Tibial nerve (tissue), 4 donors: ENCODE measurements around the gene MAP2K6. TPM values are rescaled to one million over a fixed set of nuclear protein-coding genes. Genes with fewer than 3 reads are reported as not detected.

Experiments used
- DNase-seq, 2 donors: peaks; one replicate each; pipeline ENCODE4 v3.0.0-alpha.2; 2019; ENCODE audit warnings: low spot score in 2 of 2
- H3K27ac ChIP-seq, 4 donors: fragments of 200-600 bp; sonication (generic) in 3 of 4; one replicate each; pipeline ENCODE4 v1.5.1; 2017 to 2019; ENCODE audit warnings: mild to moderate bottlenecking in 1 of 4
- H3K27me3 ChIP-seq, 2 donors: fragments of 200-600 bp; sonication (generic) in 1 of 2; one replicate each; pipeline versions ENCODE4 v1.5.1 to v1.6.0; 2017 to 2019
- H3K36me3 ChIP-seq, 3 donors: fragments of 200-600 bp; sonication (generic); one replicate each; pipeline ENCODE4 v1.5.1; 2018 to 2019
- H3K4me1 ChIP-seq, 4 donors: fragments of 200-600 bp; sonication (generic) in 3 of 4; one replicate each; pipeline ENCODE4 v1.5.1; 2017 to 2019
- H3K4me3 ChIP-seq, 4 donors: fragments of 200-600 bp; sonication (generic) in 3 of 4; one replicate each; pipeline ENCODE4 v1.5.1; 2017 to 2019; ENCODE audit warnings: mild to moderate bottlenecking in 1 of 4, moderate library complexity in 1 of 4
- H3K9me3 ChIP-seq, 4 donors: fragments of 200-600 bp; sonication (generic) in 3 of 4; one replicate each; pipeline ENCODE4 v1.5.1; 2017 to 2019
- EP300 ChIP-seq, 2 donors: sonication (generic); formaldehyde crosslinking; IDR thresholded peaks; one replicate each; pipeline ENCODE4 v1.6.1; 2017; ENCODE audit warnings: antibody characterized with exemption in 2 of 2, mild to moderate bottlenecking in 1 of 2
- POLR2A ChIP-seq, 2 donors: fragments of 450-650 bp; IDR thresholded peaks; one replicate each; pipeline ENCODE4 v1.6.1; 2017; ENCODE audit warnings: antibody characterized with exemption in 2 of 2, mild to moderate bottlenecking in 2 of 2, moderate library complexity in 2 of 2
- WGBS, 2 donors: methylation state at CpG; one replicate each; pipeline ENCODE4 v1.1.5; 2018; 5-methylcytosine and 5-hydroxymethylcytosine counted together
- total RNA-seq, 4 donors: library from RNA; depleted of rRNA; stranded (reverse); fragments of >200 nt; gene quantifications; one replicate each; pipeline ENCODE4 v1.1.0, GENCODE V29; 2016
- TF ChIP-seq, protein P1 (sequence below), 5 experiments: fragments of 200-600 bp in 3 of 5; fragments of 450-650 bp in 2 of 5; sonication (generic) in 3 of 5; IDR thresholded peaks; one replicate each; pipeline ENCODE4 v1.5.1; 2016 to 2019; ENCODE audit warnings: antibody characterized with exemption in 5 of 5, mild to moderate bottlenecking in 3 of 5, moderate library complexity in 2 of 5

Gene MAP2K6
- 10 to 100 TPM in 3 of 4 donors, 1 to 10 TPM in 1; 9.8 to 30.3 (median 22.8) TPM for total RNA-seq

GRCh38 chr17:69414408-69415274 is at the start of gene MAP2K6:
MAP2K6 (plus strand) TSS chr17:69414697; CDS start chr17:69414985, 288 bp downstream.
- Histone ChIP-seq H3K4me1 (peaks cover 0 to 39% (median 13%) of the 10 kb centered on the region in 4 donors), H3K36me3 (no peaks in the 10 kb centered on the region), H3K9me3 (no peaks in the 10 kb centered on the region), H3K27ac (peak within 1 kb of the TSS in 3 of 4 donors; percentile 1 to 68 (median 62)), H3K4me3 (peak within 1 kb of the TSS; percentile 23 to 58 (median 37)), H3K27me3 (no peaks in the 10 kb centered on the region)
- no peak for TF ChIP-seq POLR2A (IDR thresholded peaks at IDR 0.05)
- peak in 1 of 2 donors; percentile 43 for TF ChIP-seq EP300 (IDR thresholded peaks at IDR 0.05)
- WGBS, 2 donors, result 1% methylated on average over 27 of the region's 27 CpGs
- DNase-seq, result peak; percentile 49 to 67

- 66 to 72% methylated on average over 3 of the region's 3 CpGs for WGBS, 2 donors
- DNase-seq, result no peak
- no peaks in the 10 kb centered on the region for H3K4me1 ChIP-seq
Observed at GRCh38 chr17:69367298-69367697, 47.2 kb upstream of the MAP2K6 start.

GRCh38 chr17:69373069-69373468 is 41.4 kb upstream of the MAP2K6 start:
- H3K27me3 ChIP-seq, result no peaks in the 10 kb centered on the region
- H3K4me3 ChIP-seq, result no peak overlapping the region
- no peak for DNase-seq
- 92 to 94% methylated on average over 2 of the region's 2 CpGs for WGBS, 2 donors
- H3K9me3 ChIP-seq, result no peaks in the 10 kb centered on the region
- TF ChIP-seq POLR2A (IDR thresholded peaks at IDR 0.05) (no peak), EP300 (IDR thresholded peaks at IDR 0.05) (no peak)
- TF ChIP-seq, protein P1, sequence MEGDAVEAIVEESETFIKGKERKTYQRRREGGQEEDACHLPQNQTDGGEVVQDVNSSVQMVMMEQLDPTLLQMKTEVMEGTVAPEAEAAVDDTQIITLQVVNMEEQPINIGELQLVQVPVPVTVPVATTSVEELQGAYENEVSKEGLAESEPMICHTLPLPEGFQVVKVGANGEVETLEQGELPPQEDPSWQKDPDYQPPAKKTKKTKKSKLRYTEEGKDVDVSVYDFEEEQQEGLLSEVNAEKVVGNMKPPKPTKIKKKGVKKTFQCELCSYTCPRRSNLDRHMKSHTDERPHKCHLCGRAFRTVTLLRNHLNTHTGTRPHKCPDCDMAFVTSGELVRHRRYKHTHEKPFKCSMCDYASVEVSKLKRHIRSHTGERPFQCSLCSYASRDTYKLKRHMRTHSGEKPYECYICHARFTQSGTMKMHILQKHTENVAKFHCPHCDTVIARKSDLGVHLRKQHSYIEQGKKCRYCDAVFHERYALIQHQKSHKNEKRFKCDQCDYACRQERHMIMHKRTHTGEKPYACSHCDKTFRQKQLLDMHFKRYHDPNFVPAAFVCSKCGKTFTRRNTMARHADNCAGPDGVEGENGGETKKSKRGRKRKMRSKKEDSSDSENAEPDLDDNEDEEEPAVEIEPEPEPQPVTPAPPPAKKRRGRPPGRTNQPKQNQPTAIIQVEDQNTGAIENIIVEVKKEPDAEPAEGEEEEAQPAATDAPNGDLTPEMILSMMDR (IDR thresholded peaks at IDR 0.05), result no peak
- no peaks in the 10 kb centered on the region for H3K36me3 ChIP-seq
- H3K4me1 ChIP-seq, result no peaks in the 10 kb centered on the region
- no peak overlapping the region for H3K27ac ChIP-seq

More at GRCh38 chr17:69367298-69367697, 47.2 kb upstream of the MAP2K6 start:
- no peaks in the 10 kb centered on the region for H3K36me3 ChIP-seq
- no peak overlapping the region for H3K27ac ChIP-seq
- no peaks in the 10 kb centered on the region for H3K9me3 ChIP-seq
- no peaks in the 10 kb centered on the region for H3K27me3 ChIP-seq
- H3K4me3 ChIP-seq, result no peak overlapping the region
- TF ChIP-seq, protein P1 (IDR thresholded peaks at IDR 0.05), result no peak
- TF ChIP-seq EP300 (IDR thresholded peaks at IDR 0.05), result no peak

DNA sequence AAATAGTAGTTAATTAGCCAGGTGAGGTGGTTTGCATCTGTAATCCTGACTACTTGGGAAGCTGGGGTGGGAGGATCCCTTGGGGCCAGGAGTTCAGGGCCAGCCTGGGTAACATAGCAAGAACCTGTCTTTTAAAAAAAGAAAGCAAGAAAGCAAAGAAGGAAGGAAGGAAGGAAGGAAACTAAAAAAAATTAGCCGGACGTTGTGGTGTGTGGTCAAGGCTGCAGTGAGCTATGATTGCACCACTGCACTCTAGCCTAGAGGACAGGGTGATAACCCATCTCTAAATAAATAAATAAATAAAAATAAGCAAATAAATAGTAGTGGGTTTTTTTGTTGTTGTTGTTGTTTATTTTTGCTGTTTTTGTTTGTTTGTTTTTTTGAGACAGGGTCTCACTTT is 39.3 kb upstream of the MAP2K6 start:
- WGBS, 2 donors, result 55 to 79% methylated on average over 2 of the region's 2 CpGs
- no peak overlapping the region for H3K27ac ChIP-seq
- H3K27me3 ChIP-seq, result no peaks in the 10 kb centered on the region
- H3K9me3 ChIP-seq, result no peaks in the 10 kb centered on the region
- no peaks in the 10 kb centered on the region for H3K4me1 ChIP-seq
- DNase-seq, result no peak
- TF ChIP-seq, protein P1 (IDR thresholded peaks at IDR 0.05), result no peak
- no peak for TF ChIP-seq POLR2A (IDR thresholded peaks at IDR 0.05)
- TF ChIP-seq EP300 (IDR thresholded peaks at IDR 0.05), result no peak
- no peak overlapping the region for H3K4me3 ChIP-seq
- no peaks in the 10 kb centered on the region for H3K36me3 ChIP-seq

DNA sequence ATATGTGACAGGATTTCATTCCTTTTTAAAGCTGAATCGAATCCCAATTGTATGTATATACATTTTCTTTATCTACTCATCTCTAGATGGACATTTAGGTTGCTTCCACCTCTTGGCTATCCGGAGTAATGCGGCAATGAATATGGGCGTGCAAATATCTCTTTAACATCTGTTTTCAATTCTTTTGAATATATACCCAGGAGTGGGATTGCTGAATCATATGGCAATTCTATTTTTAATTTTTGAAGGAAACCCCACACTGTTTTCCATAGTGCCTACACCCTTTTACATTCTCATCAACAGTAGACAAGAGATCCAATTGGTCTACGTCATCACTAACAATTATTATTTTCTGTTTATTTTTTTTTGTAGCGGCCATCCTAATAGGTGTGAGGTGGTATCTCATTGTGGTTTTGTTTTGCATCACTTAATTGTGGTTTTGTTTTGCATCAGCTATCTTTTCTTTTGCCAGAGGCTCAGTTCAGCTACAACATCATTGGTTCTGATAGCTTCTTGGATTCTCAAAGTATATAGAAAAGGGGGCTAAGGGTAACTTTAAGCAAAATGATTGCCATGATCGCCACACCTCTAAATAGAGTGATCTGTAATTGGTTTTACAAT is 25.6 kb upstream of the MAP2K6 start:
- Histone ChIP-seq H3K27ac (no peak overlapping the region), H3K4me3 (no peak overlapping the region), H3K27me3 (no peaks in the 10 kb centered on the region), H3K36me3 (no peaks in the 10 kb centered on the region), H3K9me3 (no peaks in the 10 kb centered on the region), H3K4me1 (no peaks in the 10 kb centered on the region)
- no peak for DNase-seq
- WGBS, 2 donors, result 59 to 72% methylated on average over 7 of the region's 7 CpGs
- TF ChIP-seq POLR2A (IDR thresholded peaks at IDR 0.05), result no peak
- TF ChIP-seq EP300 (IDR thresholded peaks at IDR 0.05), result no peak
- TF ChIP-seq, protein P1 (IDR thresholded peaks at IDR 0.05), result no peak
